Ishikawa (cell line): ENCODE measurements around the gene ASIC3.

Experiments used
- CEBPB ChIP-seq: IDR thresholded peaks from 2 replicates; pipeline ENCODE4 v1.6.1; 2012
- CREB1 ChIP-seq: IDR thresholded peaks from 2 replicates; pipeline ENCODE4 v1.6.1; 2012; ENCODE audit warnings: low read depth
- EP300 ChIP-seq: IDR thresholded peaks from 2 replicates; pipeline ENCODE4 v1.6.1; 2012; ENCODE audit warnings: borderline replicate concordance
- FOXM1 ChIP-seq: IDR thresholded peaks from 2 replicates; pipeline ENCODE4 v1.6.1; 2012; ENCODE audit warnings: low read depth, borderline replicate concordance
- MAX ChIP-seq: IDR thresholded peaks from 2 replicates; pipeline ENCODE4 v1.6.1; 2012
- NFIC ChIP-seq: IDR thresholded peaks from 2 replicates; pipeline ENCODE4 v1.6.1; 2012
- RAD21 ChIP-seq: IDR thresholded peaks from 2 replicates; pipeline ENCODE4 v1.6.1; 2012; ENCODE audit warnings: low read depth
- REST ChIP-seq: IDR thresholded peaks from 2 replicates; pipeline ENCODE4 v1.6.1; 2012; ENCODE audit warnings: low read depth, mild to moderate bottlenecking
- TAF1 ChIP-seq: IDR thresholded peaks from 2 replicates; pipeline ENCODE4 v1.6.1; 2012; ENCODE audit warnings: low read depth, mild to moderate bottlenecking
- TCF12 ChIP-seq: IDR thresholded peaks from 2 replicates; pipeline ENCODE4 v1.6.1; 2012; ENCODE audit warnings: low read depth
- TEAD4 ChIP-seq: IDR thresholded peaks from 2 replicates; pipeline ENCODE4 v1.6.1; 2012
- USF1 ChIP-seq: IDR thresholded peaks from 2 replicates; pipeline ENCODE4 v1.6.1; 2012
- YY1 ChIP-seq: IDR thresholded peaks from 2 replicates; pipeline ENCODE4 v1.6.1; 2012; ENCODE audit warnings: low read depth

- TF ChIP-seq TEAD4 (no peak), YY1 (no peak), FOXM1 (no peak), MAX (no peak), TAF1 (no peak), USF1 (no peak), CEBPB (no peak), EP300 (no peak), RAD21 (no peak), TCF12 (no peak), REST (no peak), NFIC (no peak), CREB1 (no peak)
Observed at GRCh38 chr7:151009327-151010036, 38.8 kb upstream of the ASIC3 start.
